HUDEP-2 (cell line): ENCODE results near the gene MGMT.

Source experiments
- DNase-seq, 76 experiments: peaks; one replicate each; lab custom pipeline; 2025; ENCODE audit not compliant: unreplicated experiment in 76 of 76; lab: John Stamatoyannopoulos, UW

MGMT gene

GRCh38 chr10:129809431-129809830 is 342.4 kb downstream of the MGMT start:
- no peak for DNase-seq

- no peak for DNase-seq
Observed at GRCh38 chr10:129809841-129810240, 342.8 kb downstream of the MGMT start.

- no peak for DNase-seq
Observed at GRCh38 chr10:129811208-129811607, 344.2 kb downstream of the MGMT start.

- no peak for DNase-seq
Observed at GRCh38 chr10:129812398-129812797, 345.4 kb downstream of the MGMT start.

GRCh38 chr10:129814681-129815646 is 347.9 kb downstream of the MGMT start:
- DNase-seq, result no peak

GRCh38 chr10:129815898-129816655 is 349.0 kb downstream of the MGMT start:
- no peak for DNase-seq

GRCh38 chr10:129816656-129817045 is 349.6 kb downstream of the MGMT start:
- DNase-seq, result no peak
